Left kidney (tissue), 2 donors: ENCODE measurements around the gene RPL29. TPM values are rescaled to one million over a fixed set of nuclear protein-coding genes. Genes with fewer than 3 reads are reported as not detected.

Experiments
- DNase-seq: peaks from one replicate; pipeline ENCODE4 v3.0.0-alpha.2; 2013
- polyA plus RNA-seq: library from polyadenylated mRNA; unstranded; fragments of 120-200 nt; gene quantifications from one replicate; pipeline ENCODE4 v1.2.1, GENCODE V29; 2013; ENCODE audit not compliant: insufficient read length

The RPL29 gene
- polyA plus RNA-seq, 1 donor, result 1,406 TPM

DNA sequence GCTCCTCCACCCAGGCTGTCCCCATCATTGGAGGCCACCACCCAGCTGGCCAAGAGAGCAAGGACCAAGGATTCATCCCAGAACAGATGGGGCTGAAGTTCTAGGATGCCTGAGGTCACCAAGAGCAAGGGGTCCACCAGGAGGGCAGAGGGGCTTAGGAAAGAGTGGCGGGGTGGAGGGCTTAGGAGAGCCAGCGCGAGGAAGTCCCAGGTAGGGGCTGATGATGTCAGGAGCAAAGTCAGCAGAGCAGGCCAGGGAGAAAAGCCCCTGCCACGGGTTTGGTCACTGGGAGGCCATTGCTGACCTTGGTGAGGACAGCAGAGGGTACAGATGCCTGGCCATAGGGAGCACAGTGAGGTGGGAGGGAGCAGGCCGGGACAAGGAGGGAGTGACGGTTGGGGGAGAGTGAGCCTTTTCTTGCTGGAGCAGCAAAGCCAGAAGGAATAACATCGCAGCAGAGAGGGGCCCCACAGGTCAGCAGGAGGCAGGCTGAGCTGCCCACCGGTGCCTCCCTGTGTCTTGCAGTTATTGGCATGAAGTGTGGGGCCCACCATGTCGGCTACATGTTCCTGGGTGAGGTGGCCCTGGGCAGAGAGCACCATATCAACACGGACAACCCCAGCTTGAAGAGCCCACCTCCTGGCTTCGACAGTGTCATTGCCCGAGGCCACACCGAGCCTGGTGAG is 48.3 kb downstream of the RPL29 start:
- no peak for DNase-seq

DNA sequence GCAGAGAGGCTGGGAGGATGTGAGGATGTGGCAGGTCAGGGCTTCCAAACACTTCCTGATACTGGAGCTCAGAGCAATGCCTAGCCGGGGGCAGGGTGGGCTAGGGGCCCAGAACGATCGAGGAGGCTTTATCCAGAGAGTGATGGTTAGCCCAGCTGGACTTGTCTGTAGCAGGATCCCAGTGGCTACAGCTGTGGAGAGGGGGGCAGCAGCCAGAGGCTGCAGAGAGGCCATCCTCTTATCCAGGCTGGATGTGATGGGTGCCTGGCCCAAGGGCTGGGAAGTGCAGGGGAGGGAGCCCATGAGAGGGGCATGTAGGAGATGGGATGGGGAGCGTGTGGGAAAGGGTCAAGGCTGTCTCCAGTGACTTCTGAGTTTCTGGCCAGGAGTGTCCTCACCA is 48.9 kb downstream of the RPL29 start:
- no peak for DNase-seq

DNA sequence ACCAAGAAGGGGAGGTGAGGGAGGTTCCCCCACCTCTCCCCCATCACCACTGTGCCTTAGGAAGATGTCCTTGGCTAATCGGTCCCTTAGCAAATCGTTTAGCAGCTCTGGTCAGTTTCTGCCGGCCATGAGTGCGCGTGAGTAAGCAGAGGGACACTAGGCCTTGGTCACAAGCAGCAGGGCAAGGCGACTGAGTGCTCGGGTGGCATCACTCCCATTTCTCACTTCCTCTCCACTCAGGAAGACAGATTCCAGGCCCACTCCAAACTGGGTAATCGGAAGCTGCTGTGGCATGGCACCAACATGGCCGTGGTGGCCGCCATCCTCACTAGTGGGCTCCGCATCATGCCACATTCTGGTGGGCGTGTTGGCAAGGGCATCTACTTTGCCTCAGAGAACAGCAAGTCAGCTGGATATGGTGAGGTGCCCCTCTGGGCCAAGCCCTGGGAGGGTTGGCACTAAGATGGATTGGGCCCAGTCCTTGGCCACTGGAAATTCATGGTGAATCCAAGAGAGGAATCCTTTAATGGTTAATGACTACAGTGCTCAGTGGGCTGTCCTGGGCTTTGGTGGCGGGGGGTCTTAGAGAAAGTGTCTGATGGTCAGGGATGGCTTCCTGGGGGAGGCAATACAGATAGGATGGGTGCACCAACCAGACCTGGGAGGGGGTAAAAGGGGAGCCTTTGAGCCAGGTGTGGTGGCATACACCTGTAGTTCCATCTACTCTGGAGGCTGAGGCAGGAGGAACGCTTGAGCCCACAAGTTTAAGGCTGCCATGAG is 49.6 kb downstream of the RPL29 start:
- no peak for DNase-seq

DNA sequence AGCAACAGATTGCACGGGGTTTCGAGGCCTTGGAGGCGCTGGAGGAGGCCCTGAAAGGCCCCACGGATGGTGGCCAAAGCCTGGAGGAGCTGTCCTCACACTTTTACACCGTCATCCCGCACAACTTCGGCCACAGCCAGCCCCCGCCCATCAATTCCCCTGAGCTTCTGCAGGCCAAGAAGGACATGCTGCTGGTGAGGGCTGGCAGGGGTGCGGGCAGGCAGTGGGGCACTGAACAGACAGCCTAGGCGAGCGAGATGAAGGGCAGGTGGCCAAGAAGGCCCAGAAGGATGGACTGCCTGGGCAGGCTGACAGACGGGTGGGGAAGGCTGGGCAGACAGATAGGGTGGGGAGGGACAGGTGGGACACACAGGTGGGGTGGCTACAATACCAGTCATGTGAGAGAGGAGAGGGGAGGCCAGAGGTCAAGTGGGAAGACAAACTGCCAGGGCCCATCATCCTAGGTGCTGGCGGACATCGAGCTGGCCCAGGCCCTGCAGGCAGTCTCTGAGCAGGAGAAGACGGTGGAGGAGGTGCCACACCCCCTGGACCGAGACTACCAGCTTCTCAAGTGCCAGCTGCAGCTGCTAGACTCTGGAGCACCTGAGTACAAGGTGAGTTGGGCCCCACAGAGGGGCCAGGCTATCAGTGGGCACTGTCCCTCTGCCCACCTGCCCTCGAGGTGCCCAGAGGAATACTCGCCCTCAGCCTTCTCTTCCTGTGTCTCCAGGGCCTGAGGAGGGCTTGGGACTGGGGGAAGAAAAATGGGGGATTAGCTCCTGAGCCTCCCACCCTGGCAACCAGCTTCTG is 50.5 kb downstream of the RPL29 start:
- no peak for DNase-seq

DNA sequence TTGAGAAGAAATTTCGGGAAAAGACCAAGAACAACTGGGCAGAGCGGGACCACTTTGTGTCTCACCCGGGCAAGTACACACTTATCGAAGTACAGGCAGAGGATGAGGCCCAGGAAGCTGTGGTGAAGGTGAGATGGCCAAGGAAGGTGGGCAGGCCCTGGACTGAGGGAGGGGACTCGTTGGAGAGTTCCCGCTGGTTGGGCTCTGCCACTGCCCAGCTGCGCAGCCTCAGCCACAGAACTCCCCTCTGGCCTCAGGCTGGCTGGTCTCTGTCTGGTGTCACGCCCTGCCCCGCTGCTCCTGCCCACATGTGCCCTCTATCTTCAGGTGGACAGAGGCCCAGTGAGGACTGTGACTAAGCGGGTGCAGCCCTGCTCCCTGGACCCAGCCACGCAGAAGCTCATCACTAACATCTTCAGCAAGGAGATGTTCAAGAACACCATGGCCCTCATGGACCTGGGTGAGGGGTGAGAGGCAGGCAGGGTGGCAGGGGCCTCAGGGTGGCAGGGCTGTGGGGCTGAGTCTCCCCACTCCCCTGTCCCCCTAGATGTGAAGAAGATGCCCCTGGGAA is 51.2 kb downstream of the RPL29 start:
- no peak for DNase-seq

Other genes with a start within 250 kb of the RPL29 start
- gene IQCF6, start 216.7 kb downstream of the RPL29 start, polyA plus RNA-seq, result not detected
- gene IQCF2, start 134.3 kb downstream of the RPL29 start, polyA plus RNA-seq, result not detected
- not detected for gene IQCF5, start 120.3 kb downstream of the RPL29 start, polyA plus RNA-seq
- not detected for gene IQCF1, start 92.5 kb downstream of the RPL29 start, polyA plus RNA-seq
- 17.6 TPM for gene RRP9, start 54.0 kb downstream of the RPL29 start, polyA plus RNA-seq
- gene PARP3, start 53.5 kb downstream of the RPL29 start, polyA plus RNA-seq, result 18.0 TPM
- 0.48 TPM for gene GPR62, start 40.5 kb downstream of the RPL29 start, polyA plus RNA-seq
- gene PCBP4, start 28.4 kb downstream of the RPL29 start, polyA plus RNA-seq, result 60.2 TPM
- gene ABHD14B, start 21.8 kb downstream of the RPL29 start, polyA plus RNA-seq, result 76.9 TPM
- gene ABHD14A, start 20.8 kb downstream of the RPL29 start, polyA plus RNA-seq, result 22.3 TPM
- gene ACY1, start 12.4 kb downstream of the RPL29 start, polyA plus RNA-seq, result 109 TPM
- gene DUSP7, start 60.7 kb upstream of the RPL29 start, polyA plus RNA-seq, result 13.9 TPM
- 10.5 TPM for gene POC1A, start 158.5 kb upstream of the RPL29 start, polyA plus RNA-seq
- 46.7 TPM for gene ALAS1, start 202.3 kb upstream of the RPL29 start, polyA plus RNA-seq
- 0.18 TPM for gene TLR9, start 229.8 kb upstream of the RPL29 start, polyA plus RNA-seq
- gene TWF2, start 243.3 kb upstream of the RPL29 start, polyA plus RNA-seq, result 23.3 TPM
- 16.6 TPM for gene PPM1M, start 249.9 kb upstream of the RPL29 start, polyA plus RNA-seq